A673 (cell line): ENCODE data around the gene RBM42. TPM values are rescaled to one million over a fixed set of nuclear protein-coding genes. Genes with fewer than 3 reads are reported as not detected.

Experiments used
- BruUV-seq: library from RNA; stranded (reverse); fragments of 400-500 nt; replicated peaks from 2 replicates; lab custom pipeline; 2021; lab: Mats Ljungman, UMichigan
- CTCF ChIA-PET: fragments of 300-600 bp; sonication (Branson Sonifier 250); formaldehyde crosslinking; loops from one replicate; lab custom pipeline; 2022; ENCODE audit warnings: antibody characterized with exemption; lab: Charles Lee
- POLR2A ChIA-PET: fragments of 300-600 bp; sonication (Branson Sonifier 250); formaldehyde crosslinking; loops from one replicate; lab custom pipeline; 2022; ENCODE audit warnings: antibody characterized with exemption; ENCODE audit not compliant: low non-redundant PET; lab: Charles Lee
- DNase-seq: peaks from one replicate; pipeline ENCODE4 v3.0.0-alpha.2; 2015; ENCODE audit warnings: low spot score
- H3K27ac ChIP-seq: fragments of 200-600 bp; sonication (generic); 2 replicates; pipeline ENCODE4 v1.5.1; 2016; ENCODE audit warnings: mixed run types, low read depth, mild to moderate bottlenecking, mixed read lengths, antibody characterized with exemption, low read length; ENCODE audit not compliant: poor library complexity, severe bottlenecking
- H3K27me3 ChIP-seq: fragments of 200-600 bp; sonication (generic); replicated peaks from 2 replicates; pipeline ENCODE4 v1.6.1; 2017; ENCODE audit warnings: mixed run types, low read depth, mild to moderate bottlenecking, mixed read lengths, antibody characterized with exemption, low read length; ENCODE audit not compliant: insufficient read depth, poor library complexity
- H3K36me3 ChIP-seq: fragments of 200-600 bp; sonication (generic); 2 replicates; pipeline ENCODE4 v1.6.1; 2016; ENCODE audit warnings: mixed run types, mild to moderate bottlenecking, mixed read lengths, antibody characterized with exemption, low read length; ENCODE audit not compliant: insufficient read depth, poor library complexity, severe bottlenecking
- H3K4me1 ChIP-seq: fragments of 200-600 bp; sonication (generic); 2 replicates; pipeline ENCODE4 v1.6.1; 2017; ENCODE audit warnings: mixed run types, mild to moderate bottlenecking, mixed read lengths, antibody characterized with exemption, low read length; ENCODE audit not compliant: insufficient read depth, poor library complexity, severe bottlenecking
- H3K4me3 ChIP-seq: fragments of 200-600 bp; sonication (generic); 2 replicates; pipeline ENCODE4 v1.5.1; 2016; ENCODE audit warnings: low read depth, mixed run types, mild to moderate bottlenecking, mixed read lengths, low read length; ENCODE audit not compliant: poor library complexity, severe bottlenecking
- H3K9me3 ChIP-seq: fragments of 200-600 bp; sonication (generic); 2 replicates; pipeline ENCODE4 v1.6.1; 2016; ENCODE audit warnings: mixed run types, low read depth, mild to moderate bottlenecking, mixed read lengths, antibody characterized with exemption, low read length; ENCODE audit not compliant: poor library complexity, severe bottlenecking
- EZH2 ChIP-seq: fragments of 200-600 bp; sonication (generic); IDR thresholded peaks from 2 replicates; pipeline ENCODE4 v1.6.1; 2017; ENCODE audit warnings: borderline replicate concordance, low read depth, mild to moderate bottlenecking, mixed read lengths, antibody characterized with exemption, low read length; ENCODE audit not compliant: poor library complexity, severe bottlenecking
- intact Hi-C: fragments of 100-400 bp; cut with micrococcal nuclease; formaldehyde crosslinking; loops from one replicate; pipeline ENCODE4 v1.10.0; 2022; ENCODE audit not compliant: unreplicated experiment
- total RNA-seq: library from RNA; stranded (reverse); gene quantifications from 2 replicates; pipeline ENCODE4 v1.2.3, GENCODE V29; 2021
- TF ChIP-seq, protein P1 (sequence below): fragments of 300-800, 200-600 bp; sonication (generic); conservative IDR thresholded peaks from 2 replicates; pipeline ENCODE4 v1.5.1; 2017; ENCODE audit warnings: low read depth, mild to moderate bottlenecking, antibody characterized with exemption, low read length, moderate library complexity, mixed read lengths

Gene RBM42
- total RNA-seq, 1 experiment from 2014 or later, result 106 TPM

GRCh38 chr19:35666251-35666913, 37.5 kb downstream of the RBM42 start, which contains the start of gene UPK1A:
Gene UPK1A, plus strand, starts transcription at chr19:35666517. Its CDS starts 296 bp downstream, at chr19:35666813.
- no peaks in the 10 kb centered on the region for H3K36me3 ChIP-seq
- no peaks in the 10 kb centered on the region for H3K9me3 ChIP-seq
- TF ChIP-seq, protein P1, sequence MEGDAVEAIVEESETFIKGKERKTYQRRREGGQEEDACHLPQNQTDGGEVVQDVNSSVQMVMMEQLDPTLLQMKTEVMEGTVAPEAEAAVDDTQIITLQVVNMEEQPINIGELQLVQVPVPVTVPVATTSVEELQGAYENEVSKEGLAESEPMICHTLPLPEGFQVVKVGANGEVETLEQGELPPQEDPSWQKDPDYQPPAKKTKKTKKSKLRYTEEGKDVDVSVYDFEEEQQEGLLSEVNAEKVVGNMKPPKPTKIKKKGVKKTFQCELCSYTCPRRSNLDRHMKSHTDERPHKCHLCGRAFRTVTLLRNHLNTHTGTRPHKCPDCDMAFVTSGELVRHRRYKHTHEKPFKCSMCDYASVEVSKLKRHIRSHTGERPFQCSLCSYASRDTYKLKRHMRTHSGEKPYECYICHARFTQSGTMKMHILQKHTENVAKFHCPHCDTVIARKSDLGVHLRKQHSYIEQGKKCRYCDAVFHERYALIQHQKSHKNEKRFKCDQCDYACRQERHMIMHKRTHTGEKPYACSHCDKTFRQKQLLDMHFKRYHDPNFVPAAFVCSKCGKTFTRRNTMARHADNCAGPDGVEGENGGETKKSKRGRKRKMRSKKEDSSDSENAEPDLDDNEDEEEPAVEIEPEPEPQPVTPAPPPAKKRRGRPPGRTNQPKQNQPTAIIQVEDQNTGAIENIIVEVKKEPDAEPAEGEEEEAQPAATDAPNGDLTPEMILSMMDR, result no peak
- TF ChIP-seq EZH2, result no peak
- H3K4me3 ChIP-seq, result no peak within 1 kb of the TSS
- H3K27ac ChIP-seq, result no peak within 1 kb of the TSS
- DNase-seq, result no peak
- intact Hi-C loops, result no loop called here
- ChIA-PET POLR2A (no interaction called here), CTCF (no interaction called here)
- H3K27me3 ChIP-seq, result peaks cover 11% of the 10 kb centered on the region
- no TSS peak for BruUV-seq
- no peaks in the 10 kb centered on the region for H3K4me1 ChIP-seq

GRCh38 chr19:35669566-35669965, 40.7 kb downstream of the RBM42 start:
- intact Hi-C loops, result no loop called here
- Histone ChIP-seq H3K4me1 (no peaks in the 10 kb centered on the region), H3K27me3 (peaks cover 35% of the 10 kb centered on the region), H3K4me3 (no peak overlapping the region), H3K27ac (no peak overlapping the region), H3K9me3 (no peaks in the 10 kb centered on the region), H3K36me3 (no peaks in the 10 kb centered on the region)
- TF ChIP-seq, protein P1, result no peak
- TF ChIP-seq EZH2, result no peak
- ChIA-PET POLR2A (no interaction called here), CTCF (interaction anchor here (0.6 kb wide), 1 partner anchor 28 kb away, joined by 4 read pairs; no protein-coding TSS in a partner anchor)
- no TSS peak for BruUV-seq
- no peak for DNase-seq

DNA sequence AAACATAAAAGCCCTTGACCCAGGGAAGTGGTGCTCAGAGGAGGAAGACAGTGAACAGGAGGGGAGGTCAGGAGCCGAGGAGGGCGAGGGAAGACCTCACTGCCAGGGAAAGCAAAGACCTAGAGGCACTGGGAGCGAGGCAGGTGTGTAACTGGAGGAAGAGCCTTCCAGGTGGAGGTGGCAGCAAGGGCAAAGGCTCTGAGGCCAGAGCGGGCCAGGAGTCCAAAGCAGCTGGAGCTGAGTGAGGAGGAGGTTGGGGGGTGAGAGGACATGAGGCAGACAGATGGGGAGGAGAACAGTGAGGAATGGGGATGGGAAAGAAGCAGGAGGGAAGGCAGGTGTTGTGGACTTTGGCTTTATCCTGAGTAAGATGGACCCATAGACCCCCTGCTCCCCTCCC, 41.1 kb downstream of the RBM42 start:
- Histone ChIP-seq H3K4me1 (no peaks in the 10 kb centered on the region), H3K9me3 (no peaks in the 10 kb centered on the region), H3K27me3 (peaks cover 35% of the 10 kb centered on the region), H3K36me3 (no peaks in the 10 kb centered on the region), H3K27ac (no peak overlapping the region), H3K4me3 (no peak overlapping the region)
- intact Hi-C loops, result no loop called here
- DNase-seq, result no peak
- TF ChIP-seq, protein P1, result no peak
- TF ChIP-seq EZH2, result no peak
- BruUV-seq, result no TSS peak
- CTCF ChIA-PET, result no interaction called here
- POLR2A ChIA-PET, result no interaction called here
